H1 (cell line): ENCODE results near the gene ARHGAP27. TPM values are rescaled to one million over a fixed set of nuclear protein-coding genes. Genes with fewer than 3 reads are reported as not detected.

Experiments used
- CTCF ChIA-PET: fragments of 300-600 bp; sonication (Branson Sonifier 250); formaldehyde crosslinking; loops from one replicate; lab custom pipeline; 2021; ENCODE audit not compliant: partially characterized antibody; lab: Charles Lee
- POLR2A ChIA-PET: fragments of 300-600 bp; sonication (Branson Sonifier 250); formaldehyde crosslinking; loops from one replicate; lab custom pipeline; 2021; ENCODE audit warnings: inconsistent platforms; ENCODE audit not compliant: partially characterized antibody; lab: Charles Lee
- DNase-seq, 2 experiments: peaks; one replicate each; pipeline versions ENCODE4 v3.0.0 to v3.0.0-alpha.2; 2010 to 2022; ENCODE audit warnings: low spot score in 2 of 2, low read depth in 1 of 2, mixed read lengths in 1 of 2
- FAIRE-seq: peaks from 2 replicates; lab custom pipeline; 2011; peaks lifted over from hg19 to GRCh38; lab: Jason Lieb, UNC
- H2AFZ ChIP-seq: 2 replicates; pipeline ENCODE4 v1.8.1; 2012; ENCODE audit warnings: low read length, inconsistent platforms
- H2AK5ac ChIP-seq: 2 replicates; pipeline ENCODE4 v1.6.1; 2013; ENCODE audit warnings: low read depth, low read length
- H2BK120ac ChIP-seq: replicated peaks from 2 replicates; pipeline ENCODE3; 2013; ENCODE audit warnings: low read depth, low read length, inconsistent platforms
- H2BK12ac ChIP-seq: 2 replicates; pipeline ENCODE4 v1.6.1; 2013; ENCODE audit warnings: low read depth, low read length
- H2BK15ac ChIP-seq: 2 replicates; pipeline ENCODE4 v1.6.1; 2013; ENCODE audit warnings: low read length
- H2BK20ac ChIP-seq: 2 replicates; pipeline ENCODE4 v1.6.1; 2013; ENCODE audit warnings: low read length
- H2BK5ac ChIP-seq: 2 replicates; pipeline ENCODE4 v1.6.1; 2013; ENCODE audit warnings: low read depth, low read length
- H3K14ac ChIP-seq: 2 replicates; pipeline ENCODE4 v1.6.1; 2013; ENCODE audit warnings: inconsistent platforms; ENCODE audit not compliant: insufficient read length
- H3K18ac ChIP-seq: 2 replicates; pipeline ENCODE4 v1.6.1; 2013; ENCODE audit warnings: low read length; ENCODE audit errors: extremely low read depth
- H3K23ac ChIP-seq: 2 replicates; pipeline ENCODE4 v1.6.1; 2013; ENCODE audit warnings: inconsistent platforms; ENCODE audit not compliant: insufficient read length
- H3K23me2 ChIP-seq: 2 replicates; pipeline ENCODE4 v1.6.1; 2013; ENCODE audit warnings: low read depth, low read length
- H3K27ac ChIP-seq: 2 replicates; pipeline ENCODE4 v1.6.1; 2011; ENCODE audit warnings: low read depth, low read length, inconsistent platforms
- H3K27me3 ChIP-seq, 4 experiments: replicated peaks in 1 of 4; 1 replicate in 1 of 4; 2 replicates in 3 of 4; pipeline versions ENCODE4 v1.6.1 to v1.8.1; 2011 to 2013; ENCODE audit warnings: low read length in 3 of 4, mild to moderate bottlenecking in 3 of 4, inconsistent platforms in 2 of 4, mixed read lengths in 2 of 4, moderate library complexity in 1 of 4; ENCODE audit not compliant: control insufficient read depth in 3 of 4, insufficient read depth in 3 of 4; ENCODE audit errors: extremely low read depth in 1 of 4
- H3K36me3 ChIP-seq, 4 experiments: 2 replicates each; pipeline versions ENCODE4 v1.6.1 to v1.8.1; 2011 to 2013; ENCODE audit warnings: mild to moderate bottlenecking in 4 of 4, low read length in 3 of 4, moderate library complexity in 2 of 4, control low read depth in 1 of 4, inconsistent platforms in 1 of 4; ENCODE audit not compliant: insufficient read depth in 4 of 4, control insufficient read depth in 2 of 4
- H3K4ac ChIP-seq: replicated peaks from 2 replicates; pipeline ENCODE3; 2013; ENCODE audit warnings: low read length, low read depth, mixed read lengths, inconsistent platforms; ENCODE audit not compliant: insufficient read length
- H3K4me1 ChIP-seq, 4 experiments: replicated peaks in 1 of 4; 1 replicate in 1 of 4; 2 replicates in 3 of 4; pipeline versions ENCODE4 v1.6.1 to v1.8.1; 2011 to 2013; ENCODE audit warnings: low read length in 3 of 4, inconsistent platforms in 2 of 4, mixed read lengths in 1 of 4; ENCODE audit not compliant: insufficient read depth in 4 of 4, control insufficient read depth in 3 of 4
- H3K4me2 ChIP-seq, 2 experiments: 2 replicates each; pipeline versions ENCODE4 v1.6.1 to v1.8.1; 2011 to 2013; ENCODE audit warnings: low read depth in 2 of 2, low read length in 2 of 2, control low read depth in 1 of 2, inconsistent platforms in 1 of 2, mild to moderate bottlenecking in 1 of 2; ENCODE audit not compliant: insufficient read depth in 1 of 2
- H3K4me3 ChIP-seq, 4 experiments: fragments of 200-600, 300-600 bp in 1 of 4; sonication (generic), shearing (Covaris generic), sonication (Bioruptor Twin) in 1 of 4; 2 replicates each; pipeline versions ENCODE4 v1.5.1 to v1.8.1; 2011 to 2016; ENCODE audit warnings: low read length in 4 of 4, low read depth in 3 of 4, control low read depth in 2 of 4, inconsistent platforms in 2 of 4, mild to moderate bottlenecking in 2 of 4, mixed read lengths in 1 of 4, moderate library complexity in 1 of 4; ENCODE audit not compliant: insufficient read depth in 2 of 4; ENCODE audit errors: extremely low read depth in 1 of 4
- H3K56ac ChIP-seq: replicated peaks from 2 replicates; pipeline ENCODE3; 2013; ENCODE audit warnings: low read depth, mild to moderate bottlenecking, mixed read lengths, low read length, inconsistent platforms; ENCODE audit not compliant: insufficient read length
- H3K79me1 ChIP-seq: 2 replicates; pipeline ENCODE4 v1.6.1; 2013; ENCODE audit warnings: low read depth, low read length, control low read depth
- H3K79me2 ChIP-seq, 2 experiments: 2 replicates each; pipeline versions ENCODE4 v1.6.1 to v1.8.1; 2012 to 2013; ENCODE audit warnings: low read length in 2 of 2, mild to moderate bottlenecking in 2 of 2, inconsistent platforms in 1 of 2; ENCODE audit not compliant: insufficient read depth in 2 of 2, control insufficient read depth in 1 of 2
- H3K9ac ChIP-seq, 4 experiments: replicated peaks in 1 of 4; 1 replicate in 1 of 4; 2 replicates in 3 of 4; pipeline versions ENCODE4 v1.6.1 to v1.8.1; 2011 to 2013; ENCODE audit warnings: low read depth in 3 of 4, low read length in 3 of 4, control low read depth in 2 of 4, mild to moderate bottlenecking in 2 of 4, moderate library complexity in 2 of 4, inconsistent platforms in 1 of 4; ENCODE audit errors: extremely low read depth in 1 of 4
- H3K9me3 ChIP-seq, 2 experiments: 2 replicates each; pipeline versions ENCODE4 v1.6.1 to v1.8.1; 2012 to 2013; ENCODE audit warnings: mild to moderate bottlenecking in 2 of 2, moderate library complexity in 2 of 2, control low read depth in 1 of 2, inconsistent platforms in 1 of 2, low read depth in 1 of 2, low read length in 1 of 2, mixed read lengths in 1 of 2; ENCODE audit not compliant: insufficient read depth in 2 of 2
- H4K20me1 ChIP-seq, 2 experiments: replicated peaks in 1 of 2; 2 replicates each; pipeline versions ENCODE3 to v1.8.1; 2011 to 2013; ENCODE audit warnings: inconsistent platforms in 2 of 2, low read length in 2 of 2, mild to moderate bottlenecking in 1 of 2; ENCODE audit not compliant: insufficient read depth in 2 of 2, control insufficient read depth in 1 of 2
- H4K5ac ChIP-seq: 2 replicates; pipeline ENCODE4 v1.6.1; 2013; ENCODE audit warnings: low read length, low read depth, mixed read lengths, inconsistent platforms; ENCODE audit not compliant: insufficient read length
- H4K8ac ChIP-seq: 2 replicates; pipeline ENCODE4 v1.8.0; 2013; ENCODE audit warnings: mild to moderate bottlenecking, moderate library complexity, low read length, inconsistent platforms; ENCODE audit not compliant: insufficient read depth; ENCODE audit errors: extremely low read depth
- H4K91ac ChIP-seq: replicated peaks from 2 replicates; pipeline ENCODE3; 2013; ENCODE audit warnings: low read length, mixed read lengths, inconsistent platforms; ENCODE audit not compliant: insufficient read length
- CREB1 ChIP-seq: IDR thresholded peaks from 2 replicates; pipeline ENCODE4 v1.6.1; 2012; ENCODE audit warnings: inconsistent platforms
- EP300 ChIP-seq, 2 experiments: IDR thresholded peaks; 1 replicate in 1 of 2; 2 replicates in 1 of 2; pipeline ENCODE4 v1.6.1; 2011 to 2012; ENCODE audit warnings: low read depth in 2 of 2, low read length in 2 of 2, mild to moderate bottlenecking in 2 of 2, borderline replicate concordance in 1 of 2, inconsistent platforms in 1 of 2, moderate library complexity in 1 of 2
- POLR2AphosphoS5 ChIP-seq: IDR thresholded peaks from 2 replicates; pipeline ENCODE4 v1.6.1; 2011; ENCODE audit warnings: low read depth, low read length
- RAD21 ChIP-seq, 2 experiments: IDR thresholded peaks in 1 of 2; conservative IDR thresholded peaks in 1 of 2; 2 replicates each; pipeline ENCODE4 v1.6.1; 2011; ENCODE audit warnings: low read depth in 2 of 2, low read length in 2 of 2, improper control_type of control experiment in 1 of 2, inconsistent platforms in 1 of 2, mild to moderate bottlenecking in 1 of 2, moderate library complexity in 1 of 2
- RBBP5 ChIP-seq: IDR thresholded peaks from 2 replicates; pipeline ENCODE4 v1.7.1; 2012; ENCODE audit warnings: low read depth, mild to moderate bottlenecking, inconsistent platforms, low read length, moderate library complexity, borderline replicate concordance
- SIRT6 ChIP-seq: IDR thresholded peaks from one replicate; pipeline ENCODE4 v1.7.1; 2012; ENCODE audit warnings: low read length, inconsistent platforms
- SP4 ChIP-seq: IDR thresholded peaks from 2 replicates; pipeline ENCODE4 v1.6.1; 2012; ENCODE audit warnings: low read length, inconsistent platforms
- SUZ12 ChIP-seq: fragments of 200-600 bp; sonication (generic); IDR thresholded peaks from 2 replicates; pipeline ENCODE4 v1.6.1; 2012; ENCODE audit warnings: mild to moderate bottlenecking, inconsistent platforms, low read length, moderate library complexity, mixed read lengths
- TAF1 ChIP-seq: IDR thresholded peaks from 2 replicates; pipeline ENCODE4 v1.6.1; 2011; ENCODE audit warnings: mild to moderate bottlenecking, low read depth, low read length
- TBP ChIP-seq: IDR thresholded peaks from 2 replicates; pipeline ENCODE4 v1.6.1; 2011; ENCODE audit warnings: low read depth, low read length, improper control_type of control experiment
- WGBS, 2 experiments: shearing (Covaris generic) in 1 of 2; methylation state at CpG; one replicate each; pipeline versions ENCODE4 v1.1.6 to v1.1.7; 2013 to 2015; ENCODE audit warnings: low lambda C conversion rate in 2 of 2, mixed read lengths in 2 of 2, inconsistent platforms in 1 of 2, low coverage in 1 of 2, missing lambda C conversion rate in 1 of 2; ENCODE audit not compliant: insufficient replicate concordance in 2 of 2, insufficient coverage in 1 of 2, insufficient read length in 1 of 2; ENCODE audit errors: extremely low coverage in 1 of 2, missing lambda C conversion rate in 1 of 2; 5-methylcytosine and 5-hydroxymethylcytosine counted together
- polyA plus RNA-seq, 7 experiments: library from polyadenylated mRNA; depleted of rRNA in 3 of 7; stranded (reverse) in 5 of 7; unstranded in 2 of 7; fragments of >200 nt in 5 of 7; fragments of 200-250 nt in 2 of 7; gene quantifications; 1 replicate in 5 of 7; 2 replicates in 1 of 7; 4 replicates in 1 of 7; pipeline versions ENCODE4 v1.2.1 to v1.2.3, GENCODE V29; 2011 to 2013; ENCODE audit warnings: missing spikeins in 2 of 7, mixed read lengths in 2 of 7
- total RNA-seq: library from RNA; stranded (reverse); fragmentation: NEBNext Ultra II Directional; extraction: Animal tissue kit (Norgen Biotek cat#: 25700); gene quantifications from 2 replicates; pipeline ENCODE4 v1.2.1, GENCODE V29; 2021

Gene ARHGAP27
- total and polyA plus RNA-seq, 2 of the 8 experiments (the other 6 are each of a cell fraction or from before 2014, with no cell fraction given), result 11.6 to 13.1 TPM

- Histone ChIP-seq H3K79me2 (no peaks in the 10 kb centered on the region), H3K4me2 (peak overlapping the region; percentile 20 to 53), H3K23ac (no peak overlapping the region), H4K91ac (peak overlapping the region; percentile 99), H2BK15ac (peak overlapping the region; percentile 53; the same call in 1 of the 2 replicates), H2AK5ac (peak overlapping the region; percentile 94; the same call in 1 of the 2 replicates), H3K14ac (no peak overlapping the region), H3K18ac (peak overlapping the region; percentile 98), H2AFZ (no peak overlapping the region), H2BK20ac (peak overlapping the region; percentile 94), H4K20me1 (no peaks in the 10 kb centered on the region), H2BK120ac (peak overlapping the region; percentile 98), H3K79me1 (no peaks in the 10 kb centered on the region), H2BK5ac (peak overlapping the region; percentile 97), H3K4me3 (peak overlapping the region in 1 of 4 experiments; percentile 36; a peak in 1 of 8 replicates), H3K9ac (peak overlapping the region in 3 of 4 experiments; percentile 28 to 42 (median 42); a peak in 3 of 7 replicates), H3K56ac (peak overlapping the region; percentile 66), H3K4me1 (peaks cover 5 to 18% (median 10%) of the 10 kb centered on the region in 4 experiments), H3K4ac (peak overlapping the region; percentile 87), H3K9me3 (no peaks in the 10 kb centered on the region), H4K8ac (peak overlapping the region; percentile 53; the same call in 1 of the 2 replicates), H3K23me2 (no peaks in the 10 kb centered on the region), H2BK12ac (peak overlapping the region; percentile 99), H4K5ac (peak overlapping the region; percentile 82), H3K27me3 (no peaks in the 10 kb centered on the region; a peak in 2 of 7 replicates), H3K27ac (peak overlapping the region; percentile 84; the same call in 1 of the 2 replicates), H3K36me3 (no peaks in the 10 kb centered on the region)
- POLR2A ChIA-PET, result interaction anchor here (1.0 to 2.9 kb wide), 6 partner anchors 10 to 216 kb away, joined by 3 to 15 read pairs (median 4); partner anchors contain the start of genes HEXIM1 and MAP3K14
- FAIRE-seq (peak; percentile 95), DNase-seq (peak; percentile 75 to 89)
- 44% methylated on average over 17 of the region's 17 CpGs; no CpG with 5 or more reads in 1 of the 2 experiments for WGBS, 2 experiments
- CTCF ChIA-PET, result interaction anchor here (0.6 to 2.8 kb wide), 18 partner anchors 10 to 407 kb away, joined by 3 to 14 read pairs (median 4); no protein-coding TSS in a partner anchor
- 0 out of 2 replicates have a peak, but pooled peaks have one; percentile 32 for TF ChIP-seq RBBP5
- TF ChIP-seq SP4, result 0 out of 2 replicates have a peak, but pooled peaks have one; percentile 33
- TF ChIP-seq EP300 (IDR thresholded peaks at IDR 0.05; ENCODE audit: borderline replicate concordance in 1 of 2, low read depth in 2 of 2, low read length in 2 of 2), result peak in 1 of 2 experiments; percentile 30; a peak in 1 of 3 replicates
- TF ChIP-seq TAF1, result no peak
- peak; percentile 10 to 33; a peak in 2 of 4 replicates for TF ChIP-seq RAD21 (IDR thresholded peaks at IDR 0.05 in 1 of 2, conservative IDR thresholded peaks at IDR 0.05 in 1 of 2; ENCODE audit: low read depth in 2 of 2, low read length in 2 of 2)
- peak; percentile 59; the same call in 1 of the 2 replicates for TF ChIP-seq POLR2AphosphoS5
- TF ChIP-seq SIRT6, result no peak
- no peak for TF ChIP-seq CREB1
- no peak for TF ChIP-seq SUZ12
- TF ChIP-seq TBP, result peak; percentile 48
These were observed 67.9 kb downstream of the ARHGAP27 start for GRCh38 chr17:45364531-45365390.
